NCI-H2227 treated with DMSO at 0.1 percent for 48 hours (cell line): Measurements from ENCODE around the gene RND3.

Experiments
- DNase-seq: peaks from one replicate; lab custom pipeline; 2025; lab: John Stamatoyannopoulos, UW

RND3 gene

GRCh38 chr2:150438654-150439053 is 48.8 kb downstream of the RND3 start:
- DNase-seq, result no peak

- DNase-seq, result no peak
Observed at GRCh38 chr2:150438041-150438440, 49.4 kb downstream of the RND3 start.

- DNase-seq, result no peak
Observed at GRCh38 chr2:150432312-150432625, 55.2 kb downstream of the RND3 start.

- peak; percentile 9 for DNase-seq
Observed at GRCh38 chr2:150431561-150432311, 55.7 kb downstream of the RND3 start.

- DNase-seq, result peak; percentile 87
Observed at GRCh38 chr2:150429384-150429961, 58.0 kb downstream of the RND3 start.

- peak; percentile 18 for DNase-seq
Observed at GRCh38 chr2:150428641-150429040, 58.8 kb downstream of the RND3 start.

- DNase-seq, result peak; percentile 51
Observed at GRCh38 chr2:150427298-150427697, 60.2 kb downstream of the RND3 start.

GRCh38 chr2:150426724-150427123 is 60.7 kb downstream of the RND3 start:
- DNase-seq, result no peak

- DNase-seq, result no peak
Observed at GRCh38 chr2:150426315-150426714, 61.2 kb downstream of the RND3 start.

- no peak for DNase-seq
Observed at GRCh38 chr2:150425121-150425955, 62.1 kb downstream of the RND3 start.

GRCh38 chr2:150424406-150424805 is 63.1 kb downstream of the RND3 start:
- peak; percentile 77 for DNase-seq

- no peak for DNase-seq
Observed at GRCh38 chr2:150421126-150421651, 66.3 kb downstream of the RND3 start.

- no peak for DNase-seq
Observed at GRCh38 chr2:150418916-150419315, 68.6 kb downstream of the RND3 start.
